ENCODE measurements around the gene ERO1B.

- TF ChIP-seq RFX5 (IDR thresholded peaks at IDR 0.05; ENCODE audit: low read depth, low read length) = no peak
- no peak for TF ChIP-seq CTCF (conservative IDR thresholded peaks at IDR 0.05; ENCODE audit: low read depth, low read length)
- no peak for TF ChIP-seq BHLHE40 (IDR thresholded peaks at IDR 0.05; ENCODE audit: low read depth, low read length)
- no peak for TF ChIP-seq CHD1 (IDR thresholded peaks at IDR 0.05; ENCODE audit: low read depth, low read length)
- no peak for TF ChIP-seq POLR2A (IDR thresholded peaks at IDR 0.05; ENCODE audit: low read depth, low read length)
Observed at GRCh38 chr1:236240675-236241074, 41.1 kb downstream of the ERO1B start.
